HepG2 (cell line): ENCODE results near the gene GKN1. TPM values are rescaled to one million over a fixed set of nuclear protein-coding genes. Genes with fewer than 3 reads are reported as not detected.

Experiments
- EP300 ChIP-seq, 3 experiments: sonication (generic) in 1 of 3; formaldehyde crosslinking in 1 of 3; IDR thresholded peaks; 2 replicates each; pipeline versions ENCODE4 v1.5.1 to v1.6.1; 2011 to 2020; ENCODE audit warnings: low read depth in 2 of 3, low read length in 2 of 3, borderline replicate concordance in 1 of 3, improper control_type of control experiment in 1 of 3, mild to moderate bottlenecking in 1 of 3, missing genetic modification reagents in 1 of 3, moderate library complexity in 1 of 3
- ERF ChIP-seq: IDR thresholded peaks from 2 replicates; pipeline ENCODE4 v1.6.1; 2018; ENCODE audit warnings: missing biosample characterization, missing genetic modification reagents
- FOXO1 ChIP-seq: sonication (generic); formaldehyde crosslinking; IDR thresholded peaks from 2 replicates; pipeline ENCODE4 v1.4.0; 2020; ENCODE audit warnings: missing genetic modification reagents
- HIC2 ChIP-seq: sonication (generic); formaldehyde crosslinking; IDR thresholded peaks from 2 replicates; pipeline ENCODE4 v1.9.0; 2022; ENCODE audit warnings: low read depth, missing genetic modification reagents
- NFIC ChIP-seq: IDR thresholded peaks from 2 replicates; pipeline ENCODE4 v1.6.1; 2012; ENCODE audit warnings: mild to moderate bottlenecking, low read length, inconsistent platforms
- NFYB ChIP-seq: sonication (generic); formaldehyde crosslinking; IDR thresholded peaks from 2 replicates; pipeline ENCODE4 v1.4.0; 2020; ENCODE audit warnings: missing genetic modification reagents
- PAX8 ChIP-seq: sonication (generic); formaldehyde crosslinking; IDR thresholded peaks from 2 replicates; pipeline ENCODE4 v1.8.0; 2022; ENCODE audit warnings: mild to moderate bottlenecking, missing genetic modification reagents, borderline replicate concordance
- PCBP1 ChIP-seq: fragments of 200-400 bp; formaldehyde crosslinking; IDR thresholded peaks from 2 replicates; pipeline ENCODE4 v1.6.1; 2017; ENCODE audit warnings: mild to moderate bottlenecking, low read depth, low read length, borderline replicate concordance
- PHF8 ChIP-seq: sonication (generic); formaldehyde crosslinking; IDR thresholded peaks from 2 replicates; pipeline ENCODE4 v1.5.0; 2020; ENCODE audit warnings: missing genetic modification reagents
- PPARG ChIP-seq: conservative IDR thresholded peaks from 2 replicates; pipeline ENCODE4 v1.6.1; 2016; ENCODE audit warnings: missing biosample characterization, missing genetic modification reagents
- SAP130 ChIP-seq: IDR thresholded peaks from 2 replicates; pipeline ENCODE4 v1.6.1; 2016; ENCODE audit warnings: low read depth
- SUZ12 ChIP-seq: fragments of 150-350 bp; IDR thresholded peaks from 2 replicates; pipeline ENCODE4 v1.6.1; 2014; ENCODE audit warnings: low read depth, low read length
- XRCC5 ChIP-seq: fragments of 200-400 bp; formaldehyde crosslinking; optimal IDR thresholded peaks from 2 replicates; pipeline ENCODE3; 2017; ENCODE audit warnings: mild to moderate bottlenecking, low read length
- ZMYM2 ChIP-seq: sonication (generic); formaldehyde crosslinking; IDR thresholded peaks from 2 replicates; pipeline ENCODE4 v1.8.0; 2022; ENCODE audit warnings: mild to moderate bottlenecking, missing genetic modification reagents
- ZNF101 ChIP-seq: sonication (generic); formaldehyde crosslinking; IDR thresholded peaks from 2 replicates; pipeline ENCODE4 v1.4.0; 2020; ENCODE audit warnings: mild to moderate bottlenecking, low read depth, missing genetic modification reagents, borderline replicate concordance
- ZNF180 ChIP-seq: sonication (generic); formaldehyde crosslinking; IDR thresholded peaks from 2 replicates; pipeline ENCODE4 v1.4.0; 2020; ENCODE audit warnings: low read depth, missing genetic modification reagents, borderline replicate concordance
- ZNF235 ChIP-seq: sonication (generic); formaldehyde crosslinking; IDR thresholded peaks from 2 replicates; pipeline ENCODE4 v1.8.1; 2023; ENCODE audit warnings: mild to moderate bottlenecking, missing genetic modification reagents, borderline replicate concordance
- ZNF317 ChIP-seq: sonication (generic); formaldehyde crosslinking; IDR thresholded peaks from 2 replicates; pipeline ENCODE4 v1.5.0; 2020; ENCODE audit warnings: mild to moderate bottlenecking, missing genetic modification reagents
- ZNF552 ChIP-seq: sonication (generic); formaldehyde crosslinking; IDR thresholded peaks from 2 replicates; pipeline ENCODE4 v1.9.0; 2022; ENCODE audit warnings: missing genetic modification reagents, mild to moderate bottlenecking, borderline replicate concordance
- ZSCAN30 ChIP-seq: sonication (generic); formaldehyde crosslinking; IDR thresholded peaks from 2 replicates; pipeline ENCODE4 v1.5.0; 2020; ENCODE audit warnings: mild to moderate bottlenecking, missing genetic modification reagents
- polyA plus RNA-seq, 8 experiments: library from polyadenylated mRNA; depleted of rRNA in 3 of 8; stranded (reverse) in 7 of 8; unstranded in 1 of 8; fragments of >200 nt; fragmentation: Illumina TruSeq in 4 of 8; extraction: Trizol in 4 of 8; gene quantifications; 2 replicates each; pipeline versions ENCODE4 v1.2.1 to v1.2.3, GENCODE V29; 2011 to 2016; ENCODE audit warnings: low read depth in 4 of 8, missing spikeins in 1 of 8, mixed read lengths in 1 of 8; ENCODE audit not compliant: insufficient read depth in 1 of 8
- total RNA-seq, 5 experiments: library from RNA; depleted of rRNA; stranded (reverse); fragments of >200 nt; fragmentation: Illumina TruSeq; extraction: Trizol; gene quantifications; 2 replicates each; pipeline ENCODE4 v1.2.3, GENCODE V29; 2016; ENCODE audit warnings: low read depth in 1 of 5
- TF ChIP-seq, protein P1 (sequence below): conservative IDR thresholded peaks from 2 replicates; pipeline ENCODE4 v1.6.1; 2018; ENCODE audit warnings: missing genetic modification reagents
- TF ChIP-seq, protein P2 (sequence below): IDR thresholded peaks from 2 replicates; pipeline ENCODE4 v1.6.1; 2012; ENCODE audit warnings: inconsistent platforms
- TF ChIP-seq, protein P3 (sequence below): IDR thresholded peaks from 2 replicates; pipeline ENCODE4 v1.6.1; 2016

GKN1 gene
- total and polyA plus RNA-seq, 2 of the 13 experiments (the other 11 are each of a cell fraction or from before 2014, with no cell fraction given), result not detected

- TF ChIP-seq, protein P1, sequence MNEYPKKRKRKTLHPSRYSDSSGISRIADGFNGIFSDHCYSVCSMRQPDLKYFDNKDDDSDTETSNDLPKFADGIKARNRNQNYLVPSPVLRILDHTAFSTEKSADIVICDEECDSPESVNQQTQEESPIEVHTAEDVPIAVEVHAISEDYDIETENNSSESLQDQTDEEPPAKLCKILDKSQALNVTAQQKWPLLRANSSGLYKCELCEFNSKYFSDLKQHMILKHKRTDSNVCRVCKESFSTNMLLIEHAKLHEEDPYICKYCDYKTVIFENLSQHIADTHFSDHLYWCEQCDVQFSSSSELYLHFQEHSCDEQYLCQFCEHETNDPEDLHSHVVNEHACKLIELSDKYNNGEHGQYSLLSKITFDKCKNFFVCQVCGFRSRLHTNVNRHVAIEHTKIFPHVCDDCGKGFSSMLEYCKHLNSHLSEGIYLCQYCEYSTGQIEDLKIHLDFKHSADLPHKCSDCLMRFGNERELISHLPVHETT (CRISPR knock-in tag), result peak; percentile 12; the same call in 1 of the 2 replicates
- TF ChIP-seq ZNF552 (CRISPR knock-in tag) (0 out of 2 replicates have a peak, but pooled peaks have one; percentile 34), ZNF180 (CRISPR knock-in tag) (no peak), ZSCAN30 (CRISPR knock-in tag) (no peak), HIC2 (CRISPR knock-in tag) (no peak), ZNF101 (no peak), XRCC5 (peak; percentile 57), SUZ12 (no peak), FOXO1 (CRISPR knock-in tag) (peak; percentile 24; the same call in 1 of the 2 replicates), NFIC (no peak), ZMYM2 (no peak), PAX8 (CRISPR knock-in tag) (no peak), ERF (CRISPR knock-in tag) (0 out of 2 replicates have a peak, but pooled peaks have one; percentile 45), EP300 (IDR thresholded peaks at IDR 0.05; ENCODE audit: low read depth in 2 of 2, low read length in 2 of 2) (peak in 1 of 2 experiments; percentile 8; a peak in 1 of 4 replicates), EP300 (CRISPR knock-in tag; IDR thresholded peaks at IDR 0.05; ENCODE audit: borderline replicate concordance) (no peak), ZNF317 (CRISPR knock-in tag) (peak; percentile 62), NFYB (0 out of 2 replicates have a peak, but pooled peaks have one; percentile 26), SAP130 (CRISPR knock-in tag) (peak; percentile 33; the same call in 1 of the 2 replicates), PPARG (CRISPR knock-in tag) (0 out of 2 replicates have a peak, but pooled peaks have one; percentile 22), PCBP1 (no peak), ZNF235 (CRISPR knock-in tag) (0 out of 2 replicates have a peak, but pooled peaks have one; percentile 37), PHF8 (CRISPR knock-in tag) (peak; percentile 53; the same call in 1 of the 2 replicates)
- TF ChIP-seq, protein P2, sequence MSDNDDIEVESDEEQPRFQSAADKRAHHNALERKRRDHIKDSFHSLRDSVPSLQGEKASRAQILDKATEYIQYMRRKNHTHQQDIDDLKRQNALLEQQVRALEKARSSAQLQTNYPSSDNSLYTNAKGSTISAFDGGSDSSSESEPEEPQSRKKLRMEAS, result 0 out of 2 replicates have a peak, but pooled peaks have one; percentile 46
- TF ChIP-seq, protein P3, sequence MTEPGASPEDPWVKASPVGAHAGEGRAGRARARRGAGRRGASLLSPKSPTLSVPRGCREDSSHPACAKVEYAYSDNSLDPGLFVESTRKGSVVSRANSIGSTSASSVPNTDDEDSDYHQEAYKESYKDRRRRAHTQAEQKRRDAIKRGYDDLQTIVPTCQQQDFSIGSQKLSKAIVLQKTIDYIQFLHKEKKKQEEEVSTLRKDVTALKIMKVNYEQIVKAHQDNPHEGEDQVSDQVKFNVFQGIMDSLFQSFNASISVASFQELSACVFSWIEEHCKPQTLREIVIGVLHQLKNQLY (CRISPR knock-in tag), result peak; percentile 44; the same call in 1 of the 2 replicates
These were observed 30.6 kb upstream of the GKN1 start (continued) for GRCh38 chr2:68943581-68944568.
